ENCODE measurements around the gene CYP2C18.
"Not testable (repeated sequence)": the region's sequence is repeated elsewhere in the genome, so short reads cannot be mapped to it uniquely, and the experiment has no call there.

Gene CYP2C18

GRCh38 chr10:94747838-94748237 is 64.3 kb downstream of the CYP2C18 start:
- no peak for DNase-seq

GRCh38 chr10:94757916-94758315 is 74.4 kb downstream of the CYP2C18 start:
- no peak for DNase-seq

DNA sequence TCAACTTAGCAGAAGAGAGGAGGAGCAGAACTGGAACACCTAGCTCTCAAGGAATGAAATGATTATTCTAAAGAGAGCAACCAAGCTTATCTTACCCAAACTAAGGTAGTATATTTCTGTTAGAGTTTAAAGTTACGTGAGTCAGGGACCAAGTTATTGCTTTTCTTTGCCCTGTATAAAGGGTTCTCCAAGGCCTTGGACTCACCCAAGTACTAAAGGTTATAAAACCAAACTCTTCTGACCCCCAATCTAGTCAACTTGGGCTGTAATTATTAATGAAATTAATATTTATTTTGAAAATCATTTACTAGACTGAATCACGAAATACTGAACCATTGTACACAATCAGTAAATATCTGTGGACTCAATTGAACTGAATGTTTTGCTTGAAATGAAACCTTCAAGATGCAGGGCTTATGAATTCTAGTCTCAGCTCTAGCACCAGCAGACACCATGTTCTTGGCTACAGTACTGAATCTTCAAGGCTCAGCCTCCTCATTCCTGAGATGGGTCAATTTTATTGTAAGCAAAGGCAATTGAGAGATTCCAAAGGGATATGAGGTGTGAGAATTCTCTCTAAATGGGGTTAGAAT is 77.2 kb downstream of the CYP2C18 start:
- DNase-seq, result no peak

- no peak for DNase-seq
These were observed 78.9 kb downstream of the CYP2C18 start, which contains the start of gene CYP2C19 for GRCh38 chr10:94762393-94762792. CYP2C19 (plus strand) TSS chr10:94762681; CDS start chr10:94762706, 25 bp downstream.

DNA sequence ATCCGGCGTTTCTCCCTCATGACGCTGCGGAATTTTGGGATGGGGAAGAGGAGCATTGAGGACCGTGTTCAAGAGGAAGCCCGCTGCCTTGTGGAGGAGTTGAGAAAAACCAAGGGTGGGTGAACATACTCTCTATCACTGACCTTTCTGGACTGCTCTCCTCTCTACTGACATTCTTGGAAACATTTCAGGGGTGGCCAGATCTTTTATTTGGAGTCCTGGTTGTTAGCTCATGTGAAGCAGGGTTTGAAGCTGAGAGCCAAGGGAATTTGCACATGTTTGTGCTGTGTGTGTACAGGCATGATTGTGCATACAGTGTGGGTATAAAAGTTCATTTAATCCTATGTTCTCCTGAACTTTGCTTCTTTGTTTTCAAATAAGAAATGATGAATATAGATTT is 91.9 kb downstream of the CYP2C18 start:
- not testable (repeated sequence) for DNase-seq

DNA sequence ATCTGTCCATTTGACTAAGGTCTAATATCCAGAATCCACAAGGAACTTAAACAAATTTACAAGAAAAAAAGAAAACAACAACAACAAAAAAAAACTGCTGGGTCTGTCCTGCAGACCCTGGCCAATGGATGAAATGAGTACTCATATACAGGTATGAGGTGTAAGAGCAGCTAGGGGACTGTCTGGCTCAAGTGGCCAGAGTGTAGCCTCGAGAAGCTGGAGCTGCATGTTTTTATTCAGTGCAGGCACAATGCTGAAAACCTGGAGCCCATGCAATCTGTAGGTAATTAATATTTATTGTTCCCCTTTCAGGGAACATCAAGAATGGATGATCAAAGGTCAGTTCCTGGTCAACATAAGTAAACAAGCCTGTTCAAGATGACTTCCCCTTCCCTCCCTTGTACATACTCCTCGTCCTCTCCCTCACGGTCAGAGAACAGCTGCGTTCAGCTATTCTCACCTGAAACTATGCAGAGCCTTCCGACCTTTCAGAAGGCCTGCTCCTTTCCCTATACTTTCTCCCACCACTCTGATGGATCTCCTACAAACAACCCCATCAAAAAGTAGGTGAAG is 94.4 kb downstream of the CYP2C18 start:
- no peak for DNase-seq

- DNase-seq, result no peak
These were observed 97.3 kb downstream of the CYP2C18 start for GRCh38 chr10:94780844-94781243.

- no peak for DNase-seq
These were observed 100.7 kb downstream of the CYP2C18 start for GRCh38 chr10:94784256-94784655.

DNA sequence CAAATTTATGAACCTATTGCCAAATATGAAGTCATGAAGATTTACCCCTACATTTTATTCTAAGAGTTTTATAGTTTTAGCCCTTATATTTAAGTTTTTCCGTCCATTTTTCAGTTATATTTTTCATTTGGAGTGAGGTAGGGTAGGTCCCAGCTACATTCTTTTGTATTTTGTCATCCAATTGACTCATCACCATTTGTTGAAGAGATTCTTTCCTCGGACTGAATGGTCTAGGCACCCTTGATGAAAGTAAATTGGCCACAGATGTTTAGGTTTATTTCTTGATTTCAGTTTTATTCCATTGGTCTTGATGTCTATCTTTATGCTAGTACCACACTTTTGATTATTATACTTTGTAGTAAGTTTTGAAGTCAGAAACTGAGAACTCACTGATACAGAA is 101.7 kb downstream of the CYP2C18 start:
- DNase-seq, result no peak

Data from RPMI8226 (cell line).